Inflammatory macrophage treated with lipopolysaccharide for 1 hour (primary cell): ENCODE results near the gene CNIH1.
"Not testable (repeated sequence)": the region's sequence is repeated elsewhere in the genome, so short reads cannot be mapped to it uniquely, and the experiment has no call there.

Experiments
- DNase-seq, 2 donors: peaks; one replicate each; pipeline ENCODE4 v3.0.0-alpha.2; 2020 to 2022

CNIH1 gene

DNA sequence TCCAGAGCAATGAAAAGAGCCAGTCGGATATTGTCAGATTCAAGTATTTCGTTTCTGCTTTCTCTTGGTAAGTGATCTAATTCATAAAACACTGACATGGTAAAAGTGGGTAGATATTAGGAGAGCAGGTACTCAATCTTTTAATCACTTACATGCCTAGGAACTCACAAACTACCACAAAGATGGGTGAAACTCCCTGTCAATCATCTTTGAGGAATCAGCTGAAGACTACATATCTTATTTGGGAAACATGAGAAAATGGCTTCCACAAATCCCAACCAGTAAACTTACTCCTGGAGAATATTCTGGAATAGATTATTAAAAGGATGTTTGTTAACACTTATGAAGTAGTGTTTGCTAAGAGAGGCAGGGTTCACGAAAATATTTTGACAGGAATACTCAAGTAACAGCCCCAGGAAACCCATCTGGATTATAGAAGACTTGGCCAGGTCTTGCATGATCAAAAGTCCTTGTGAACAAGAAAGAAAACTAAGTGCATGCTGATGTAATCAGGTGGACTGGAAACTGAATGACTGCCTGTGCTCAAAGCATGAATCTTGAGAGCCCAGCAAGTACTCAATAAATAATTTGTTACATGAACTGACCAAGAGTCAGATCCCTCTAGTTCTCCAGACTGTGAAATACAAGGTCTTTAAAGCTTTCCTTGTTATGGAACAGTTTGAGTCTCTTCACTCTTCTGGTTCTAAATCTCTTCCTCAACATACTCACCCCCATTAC lies 15.5 kb downstream of the CNIH1 start:
- DNase-seq = no peak

DNA sequence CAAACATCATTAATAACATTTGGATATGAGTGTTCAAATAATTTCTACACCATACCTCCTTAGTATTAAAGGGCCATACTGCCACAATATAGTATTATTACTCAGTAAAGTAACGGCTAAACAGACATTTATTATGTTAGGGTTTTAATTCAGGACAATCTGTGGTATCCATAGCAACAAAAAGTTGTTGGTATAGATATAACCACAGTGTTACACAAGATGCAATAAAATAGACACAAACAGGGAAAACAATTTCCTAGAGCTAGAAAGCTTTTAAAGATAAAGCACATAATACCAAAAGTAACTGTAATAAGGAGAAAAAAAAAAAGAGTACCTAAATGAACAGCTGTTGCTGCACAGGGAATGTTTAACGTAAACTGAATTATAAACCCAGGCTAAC lies 16.1 kb downstream of the CNIH1 start:
- no peak for DNase-seq

DNA sequence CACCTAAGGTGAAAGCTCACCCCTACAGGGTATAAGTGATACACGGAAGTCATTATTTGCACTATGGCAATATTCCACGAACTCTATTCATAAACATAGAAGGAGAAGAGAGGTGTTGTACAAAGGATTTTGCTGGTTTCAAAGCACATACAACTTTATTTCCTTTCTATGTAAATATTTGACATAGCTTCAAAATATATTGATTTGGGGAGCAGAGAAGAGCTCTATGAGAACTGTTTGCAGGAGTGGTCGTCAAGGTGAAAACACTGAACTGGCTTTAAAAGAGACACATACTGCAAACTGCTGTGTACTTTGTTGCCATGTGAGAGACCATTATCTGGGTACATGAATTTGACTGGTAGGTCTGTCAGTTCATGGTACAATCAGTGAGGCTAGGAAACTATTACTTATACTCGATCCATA lies 16.7 kb downstream of the CNIH1 start:
- no peak for DNase-seq

DNA sequence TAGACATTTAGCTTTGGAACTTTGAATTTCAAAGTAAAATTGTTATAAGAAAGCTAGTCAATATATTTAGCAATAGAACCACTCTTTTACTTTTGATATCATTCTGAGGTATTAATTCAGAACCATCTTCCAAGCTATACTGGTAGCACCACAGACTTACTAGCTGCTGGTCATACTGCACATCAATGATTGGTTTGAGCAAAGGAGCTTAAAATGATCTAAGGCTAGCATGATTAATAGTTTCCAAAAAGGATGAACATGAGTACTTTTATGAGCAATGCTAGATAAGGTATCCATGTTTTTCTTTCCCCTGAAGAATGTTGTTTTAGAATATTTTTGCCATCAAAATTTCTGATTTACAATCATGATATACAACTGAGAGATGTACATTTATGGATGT lies 17.2 kb downstream of the CNIH1 start:
- DNase-seq = no peak

DNA sequence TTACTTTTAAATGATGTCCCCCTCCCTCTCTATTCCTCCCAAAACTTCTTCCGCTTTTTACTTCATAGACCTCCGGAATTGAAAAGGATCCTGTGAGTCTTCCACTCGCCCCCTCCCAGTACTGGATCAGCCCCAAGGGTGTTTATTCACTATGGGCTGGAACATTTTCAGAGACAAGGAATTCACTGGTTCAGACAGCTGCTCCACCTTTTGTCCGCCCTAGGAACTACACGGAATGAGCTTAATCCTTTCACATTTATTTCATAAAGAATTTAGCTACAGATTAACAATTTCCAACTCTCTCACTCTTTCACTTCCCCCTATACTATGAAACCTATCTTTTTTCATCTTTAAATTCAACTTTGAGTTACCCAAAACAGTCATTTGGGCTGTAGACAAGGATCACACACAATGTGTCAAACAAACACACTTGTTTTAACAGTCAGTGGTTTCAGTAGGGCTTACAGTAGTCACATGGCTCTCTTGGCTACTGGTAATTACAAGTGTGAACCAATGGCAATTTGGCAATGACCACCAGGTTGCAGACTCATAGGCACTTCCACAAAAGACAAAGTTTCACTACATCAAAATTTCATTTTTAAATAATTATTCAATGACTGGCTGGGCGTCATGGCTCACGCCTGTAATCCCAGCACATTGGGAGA lies 20.6 kb downstream of the CNIH1 start:
- peak in 1 of 2 donors; percentile 46 for DNase-seq

DNA sequence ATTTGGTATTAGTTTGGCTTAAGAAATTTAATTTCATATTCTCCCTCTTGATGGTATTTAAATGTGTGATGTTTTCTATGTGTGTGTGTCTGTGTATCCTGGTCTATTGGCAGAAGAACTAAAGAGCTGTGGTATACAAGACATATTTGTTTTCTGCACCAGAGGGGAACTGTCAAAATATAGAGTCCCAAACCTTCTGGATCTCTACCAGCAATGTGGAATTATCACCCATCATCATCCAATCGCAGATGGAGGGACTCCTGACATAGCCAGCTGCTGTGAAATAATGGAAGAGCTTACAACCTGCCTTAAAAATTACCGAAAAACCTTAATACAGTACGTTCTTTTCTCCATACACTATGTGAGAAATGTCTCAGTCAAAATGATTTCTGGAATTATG lies 29.8 kb downstream of the CNIH1 start:
- DNase-seq = no peak

DNA sequence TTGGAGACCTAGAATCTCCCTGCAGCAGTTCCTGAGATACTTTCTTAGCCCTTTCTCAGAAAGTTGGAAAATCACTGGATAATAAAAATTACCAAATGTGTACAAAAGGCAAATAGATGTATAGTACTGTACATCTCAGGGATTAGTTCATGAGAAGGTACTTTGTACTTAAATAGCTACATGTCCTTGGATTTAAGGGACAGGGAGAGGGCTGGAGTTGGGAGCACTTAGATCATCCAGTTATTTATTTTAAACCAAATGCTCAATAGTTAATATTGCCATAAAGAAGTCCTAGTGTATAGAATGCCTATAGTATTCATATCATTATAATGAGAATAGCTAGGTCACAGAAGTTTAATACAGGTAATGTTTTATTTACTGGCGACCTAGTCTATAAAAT lies 31.0 kb downstream of the CNIH1 start:
- no peak for DNase-seq

DNA sequence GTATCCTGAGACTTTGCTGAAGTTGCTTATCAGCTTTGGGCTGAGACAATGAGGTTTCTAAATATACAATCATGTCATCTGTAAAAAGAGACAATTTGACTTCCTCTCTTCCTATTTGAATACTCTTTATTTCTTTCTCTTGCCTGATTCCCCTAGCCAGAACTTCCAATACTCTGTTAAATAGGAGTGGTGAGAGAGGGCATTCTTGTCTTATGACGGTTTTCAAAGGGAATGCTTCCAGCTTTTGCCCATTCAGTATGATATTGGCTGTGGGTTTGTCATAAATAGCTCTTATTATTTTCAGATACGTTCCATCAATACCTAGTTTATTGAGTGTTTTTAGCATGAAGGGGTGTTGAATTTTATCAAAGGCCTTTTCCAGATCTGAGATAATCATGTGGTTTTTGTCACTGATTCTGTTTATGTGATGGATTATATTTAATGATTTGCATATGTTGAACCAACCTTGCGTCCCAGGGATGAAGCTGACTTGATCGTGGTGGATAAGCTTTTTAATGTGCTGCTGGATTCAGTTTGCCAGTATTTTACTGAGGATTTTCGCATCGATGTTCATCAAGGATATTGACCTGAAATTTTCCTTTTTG lies 37.7 kb downstream of the CNIH1 start:
- DNase-seq = not testable (repeated sequence)

DNA sequence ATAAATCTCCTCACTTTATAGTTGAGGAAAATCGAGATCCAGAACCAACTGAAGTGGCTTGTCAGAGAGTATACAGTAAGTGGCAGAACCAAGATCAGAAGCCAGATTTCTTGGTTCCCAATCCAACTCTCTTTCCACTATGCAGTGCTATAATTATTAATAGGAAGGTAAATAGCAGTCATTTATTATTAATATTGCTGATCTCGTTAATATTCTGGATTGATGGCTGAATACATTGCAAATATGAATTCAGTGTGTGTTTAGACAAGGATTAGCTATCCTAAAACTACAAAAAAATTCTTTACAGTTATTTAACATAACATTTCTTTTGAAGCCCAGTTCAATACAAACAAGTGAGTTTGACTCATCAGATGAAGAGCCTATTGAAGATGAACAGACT lies 41.6 kb downstream of the CNIH1 start:
- DNase-seq = no peak

DNA sequence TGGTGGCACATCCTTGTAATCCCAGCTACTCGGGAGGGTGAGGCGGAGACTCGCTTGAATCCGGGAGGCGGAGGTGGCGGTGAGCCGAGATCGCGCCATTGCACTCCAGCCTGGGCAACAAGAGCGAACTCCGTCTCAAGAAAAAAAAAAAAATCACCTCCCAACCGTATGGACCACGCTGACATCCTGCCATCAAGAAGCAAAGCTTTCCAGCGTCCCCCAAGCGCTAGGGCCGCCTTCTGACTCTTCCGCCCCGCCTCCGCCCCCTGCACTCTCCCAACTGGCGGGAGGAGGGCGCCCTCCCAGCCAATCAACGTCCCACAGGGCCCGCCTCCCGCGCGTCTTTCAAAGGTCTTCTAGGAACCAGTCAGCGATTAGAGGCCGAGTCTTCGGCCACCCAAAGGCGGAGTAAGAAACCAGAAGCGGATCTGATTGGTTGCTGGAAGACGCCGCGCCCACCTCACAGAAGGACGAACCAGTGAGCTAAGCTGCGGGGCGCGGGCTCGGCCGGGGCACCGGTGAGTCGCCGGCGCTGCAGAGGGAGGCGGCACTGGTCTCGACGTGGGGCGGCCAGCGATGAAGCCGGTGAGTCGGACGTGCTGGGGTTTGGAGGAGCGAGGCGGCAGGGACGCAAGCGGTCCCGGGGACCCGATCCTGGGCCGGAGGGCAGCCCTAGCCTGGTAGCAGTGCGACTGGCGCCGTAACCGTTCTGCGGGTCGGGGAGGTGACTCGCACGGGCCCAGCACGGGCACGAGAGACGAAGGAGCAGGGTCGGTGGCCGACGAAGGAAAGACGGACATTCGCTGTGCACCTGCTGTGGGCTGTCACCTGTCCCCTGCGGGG lies 44.5 kb downstream of the CNIH1 start, which contains the start of gene CDKN3:
Gene CDKN3, plus strand, starts transcription at position 515 of the 843 bp plus-strand sequence. Its CDS starts 62 bp downstream, at position 577.
- peak; percentile 98 to 100 for DNase-seq

DNA sequence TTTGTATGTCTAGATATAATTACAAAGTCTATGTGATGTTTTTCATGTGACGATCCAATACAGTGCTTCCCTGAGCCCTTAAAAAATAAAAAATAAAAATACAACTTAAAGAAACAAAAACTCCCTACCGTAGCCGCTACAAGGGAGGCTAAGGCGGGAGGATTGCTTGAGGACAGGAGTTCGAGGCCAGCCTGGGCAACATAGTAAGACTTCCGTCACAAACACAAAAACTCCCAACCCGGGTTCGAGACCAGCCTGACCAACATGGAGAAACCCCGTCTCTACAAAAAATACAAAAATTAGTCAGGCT lies 45.0 kb downstream of the CNIH1 start:
- DNase-seq = no peak

DNA sequence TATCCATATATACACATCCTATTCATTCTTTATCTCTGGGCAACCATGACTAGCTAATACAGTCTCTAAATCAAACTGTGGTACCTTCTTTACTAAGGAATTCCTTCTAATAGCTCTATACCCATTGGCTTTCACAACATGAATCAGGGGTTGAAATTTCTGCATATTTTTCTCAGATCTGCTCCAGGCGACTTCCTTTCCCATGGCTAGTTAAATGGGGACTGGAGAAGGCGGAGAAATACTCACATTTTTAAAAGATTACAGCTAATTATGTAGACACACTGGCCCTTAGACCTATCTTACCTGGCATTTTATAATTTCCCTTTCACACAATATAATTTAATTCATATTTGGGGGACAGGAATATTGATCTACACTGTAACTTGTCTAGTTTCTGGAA lies 45.5 kb downstream of the CNIH1 start:
- DNase-seq = no peak

DNA sequence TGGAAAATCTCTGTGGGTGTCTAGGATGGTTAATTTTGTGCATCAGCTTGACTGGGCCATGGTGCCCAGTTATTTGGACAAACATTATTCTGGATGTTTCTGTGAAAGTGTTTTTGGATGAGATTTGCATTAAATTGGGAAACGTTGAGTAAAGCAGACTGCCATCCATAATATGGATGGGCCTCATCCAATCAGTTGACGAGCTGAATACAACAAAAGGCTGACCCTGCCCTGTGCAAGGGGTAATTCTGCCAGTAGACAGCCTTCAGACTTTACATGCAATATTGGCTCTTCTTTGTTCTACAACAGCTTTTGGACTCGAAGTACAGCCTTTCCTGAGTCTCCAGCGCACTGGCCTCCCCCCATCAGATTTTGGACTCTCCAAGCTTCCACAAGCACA lies 45.9 kb downstream of the CNIH1 start:
- DNase-seq = no peak

DNA sequence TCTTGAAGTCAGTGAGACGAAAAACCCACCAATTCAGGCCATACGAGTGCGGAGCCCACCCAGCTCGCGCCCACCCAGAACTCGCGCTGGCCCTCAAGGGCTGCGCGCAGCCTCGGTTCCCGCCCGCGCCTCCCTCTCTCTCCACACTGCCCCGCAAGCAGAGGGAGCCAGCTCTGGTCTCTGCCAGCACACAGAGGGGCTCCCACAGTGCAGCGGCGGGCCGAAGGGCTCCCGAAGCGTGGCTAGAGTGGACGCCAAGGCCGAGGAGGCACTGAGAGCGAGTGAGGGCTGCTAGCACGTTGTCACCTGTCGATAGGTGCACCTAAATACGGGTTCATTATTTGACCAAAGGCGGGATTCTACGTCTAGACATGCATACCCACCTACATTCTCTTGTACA lies 46.6 kb downstream of the CNIH1 start:
- DNase-seq = no peak

DNA sequence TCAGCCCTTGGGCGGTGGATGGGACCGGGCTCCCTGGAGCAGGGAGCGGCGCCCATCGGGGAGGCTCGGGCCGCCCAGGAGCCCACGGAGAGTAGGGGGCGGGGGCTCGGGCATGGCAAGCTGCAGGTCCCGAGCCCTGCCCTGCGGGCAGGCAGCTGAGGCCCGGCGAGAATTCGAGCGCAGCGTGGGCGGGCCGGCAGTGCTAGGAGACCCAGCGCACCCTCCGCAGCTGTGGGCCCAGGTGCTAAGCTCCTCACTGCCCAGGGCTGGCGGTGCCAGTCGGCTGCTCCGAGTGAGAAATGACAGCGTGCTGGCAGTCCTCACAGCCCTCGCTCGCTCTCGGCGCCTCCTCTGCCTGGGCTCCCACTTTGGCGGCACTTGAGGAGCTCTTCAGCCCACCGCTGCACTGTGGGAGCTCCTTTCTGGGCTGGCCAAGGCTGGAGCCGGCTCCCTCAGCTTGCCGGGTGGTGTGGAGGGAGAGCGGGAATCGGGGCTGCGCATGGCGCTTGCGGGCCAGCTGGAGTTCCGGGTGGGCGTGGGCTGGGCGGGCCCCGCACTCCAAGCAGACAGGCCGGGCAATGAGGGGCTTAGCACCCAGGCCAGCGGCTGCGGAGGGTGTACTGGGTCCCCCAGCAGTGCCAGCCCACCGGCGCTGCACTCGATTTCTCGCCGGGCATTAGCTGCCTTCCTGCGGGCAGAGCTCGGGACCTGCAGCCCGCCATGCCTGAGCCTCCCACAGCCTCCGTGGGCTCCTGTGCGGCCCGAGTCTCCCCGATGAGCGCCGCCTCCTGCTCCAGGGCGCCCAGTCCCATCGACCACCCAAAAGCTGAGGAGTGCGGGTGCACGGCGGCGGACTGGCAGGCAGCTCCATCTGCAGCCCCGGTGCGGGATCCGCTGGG lies 47.9 kb downstream of the CNIH1 start:
- not testable (repeated sequence) for DNase-seq

DNA sequence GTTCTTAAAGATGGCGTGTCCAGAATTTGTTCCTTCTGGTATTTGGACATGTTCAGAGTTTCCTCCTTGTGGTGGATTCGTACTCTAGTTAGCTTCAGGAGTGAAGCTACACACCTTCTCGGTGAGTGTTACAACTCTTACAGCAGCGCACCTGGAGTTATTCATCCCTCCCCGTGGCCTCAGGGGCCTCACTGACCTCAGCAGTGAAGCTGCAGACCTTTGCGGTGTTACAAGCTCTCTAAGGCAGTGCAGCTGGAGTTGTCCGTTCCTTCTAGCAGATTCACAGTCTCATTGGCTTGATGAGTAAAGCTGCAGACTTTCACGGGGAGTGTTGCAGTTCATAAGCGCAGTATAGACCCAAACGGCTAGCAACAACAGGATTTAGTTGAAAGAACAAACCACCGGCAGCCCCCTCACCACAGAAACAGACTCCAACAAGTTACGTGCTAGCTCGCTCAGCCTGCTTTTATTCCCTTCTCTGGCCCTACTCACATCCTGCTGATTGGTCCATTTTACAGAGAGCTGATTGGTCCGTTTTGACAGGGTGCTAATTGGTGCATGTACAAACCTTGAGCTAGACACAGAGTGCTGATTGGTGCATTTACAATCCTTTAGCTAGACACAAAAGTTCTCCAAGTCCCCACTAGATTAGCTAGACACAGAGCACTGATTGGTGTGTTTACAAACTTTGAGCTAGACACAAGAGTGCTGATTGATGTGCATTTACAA lies 48.9 kb downstream of the CNIH1 start:
- DNase-seq = no peak

DNA sequence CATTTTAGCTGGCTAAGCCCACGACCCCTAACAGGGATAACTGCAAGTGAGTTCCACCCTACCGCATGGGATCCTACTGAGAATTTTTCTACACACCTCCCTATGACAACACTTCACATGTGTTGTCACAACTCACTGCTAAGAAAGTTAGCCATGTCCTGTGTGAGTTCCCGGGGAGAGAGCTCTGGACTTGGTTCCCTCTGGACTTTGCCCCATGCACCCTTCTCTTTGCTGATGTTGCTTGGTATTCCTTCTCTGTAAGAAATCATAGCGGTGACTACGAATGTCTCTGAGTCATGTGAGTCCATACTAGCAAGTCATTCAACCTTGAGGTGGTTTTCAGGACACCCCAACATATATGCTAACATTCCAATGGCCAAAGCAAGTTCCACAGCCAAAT lies 53.8 kb downstream of the CNIH1 start:
- no peak for DNase-seq

DNA sequence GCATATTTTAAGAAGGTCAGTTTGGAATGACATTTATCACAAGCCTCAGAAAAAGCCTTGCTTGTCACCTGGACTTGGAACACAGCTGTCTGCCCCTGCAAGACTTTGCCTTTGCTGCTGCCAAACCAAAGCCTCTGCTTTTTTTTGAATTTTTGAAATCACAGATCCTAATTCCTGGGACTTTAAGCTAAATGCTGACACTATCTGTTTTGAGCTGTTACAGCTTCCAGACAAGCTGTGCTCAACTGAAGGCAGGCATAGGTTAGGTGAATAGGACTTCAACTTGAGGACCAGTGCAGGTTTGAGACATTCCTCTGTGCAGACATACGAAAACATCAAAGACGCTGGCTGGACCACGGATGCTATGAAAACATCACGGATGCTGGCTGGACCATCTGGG lies 55.6 kb downstream of the CNIH1 start:
- DNase-seq = no peak

DNA sequence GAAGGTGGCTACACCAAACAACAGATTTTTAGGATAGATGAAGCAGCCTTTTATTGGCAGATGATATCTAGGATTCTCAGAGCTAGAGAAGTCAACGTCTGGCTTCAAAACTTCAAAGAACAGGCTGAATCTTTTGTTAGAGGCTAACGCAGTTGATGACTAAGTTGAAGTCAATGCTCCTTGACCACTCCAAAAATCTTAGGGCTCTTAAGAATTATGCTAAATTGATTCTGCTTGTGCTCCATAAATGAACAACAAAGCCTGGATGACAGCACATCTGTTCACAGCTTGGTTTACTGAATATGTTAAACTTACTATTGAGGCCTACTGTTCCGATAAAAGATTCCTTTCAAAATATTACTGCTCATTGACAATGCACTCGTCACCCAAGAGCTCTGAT lies 57.3 kb downstream of the CNIH1 start:
- no peak for DNase-seq

DNA sequence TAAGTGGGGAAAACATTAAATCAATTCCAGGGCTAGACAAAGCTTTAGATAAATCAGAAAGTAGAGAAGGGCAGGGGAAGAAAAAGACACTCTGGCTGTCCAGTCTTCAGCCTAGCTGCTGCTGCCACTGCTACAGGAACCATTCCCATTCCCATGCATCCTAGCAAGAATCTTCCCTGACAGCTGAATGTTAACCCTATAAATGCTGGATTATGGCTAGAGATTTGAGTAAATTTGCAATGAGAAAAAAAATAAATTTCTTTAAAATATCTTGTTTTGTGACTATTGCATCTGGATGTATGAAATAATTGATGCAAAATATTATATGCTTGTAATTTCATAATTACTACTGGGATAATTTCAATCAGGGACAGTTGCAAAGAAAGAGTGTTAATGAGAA lies 59.4 kb downstream of the CNIH1 start:
- no peak for DNase-seq

DNA sequence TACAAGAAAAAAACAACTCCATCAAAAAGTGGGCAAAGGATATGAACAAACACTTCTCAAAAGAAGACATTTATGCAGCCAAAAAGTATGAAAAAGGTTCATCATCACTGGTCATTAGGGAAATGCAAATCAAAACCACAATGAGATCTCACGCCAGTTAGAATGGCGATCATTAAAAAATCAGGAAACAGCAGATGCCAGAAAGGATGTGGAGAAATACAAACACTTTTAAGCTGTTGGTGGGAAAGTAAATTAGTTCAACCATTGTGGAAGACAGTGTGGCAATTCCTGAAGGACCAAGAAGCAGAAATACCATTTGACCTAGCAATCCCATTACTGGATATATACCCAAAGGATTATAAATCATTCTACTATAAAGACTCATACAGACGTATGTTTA lies 60.6 kb downstream of the CNIH1 start:
- not testable (repeated sequence) for DNase-seq

DNA sequence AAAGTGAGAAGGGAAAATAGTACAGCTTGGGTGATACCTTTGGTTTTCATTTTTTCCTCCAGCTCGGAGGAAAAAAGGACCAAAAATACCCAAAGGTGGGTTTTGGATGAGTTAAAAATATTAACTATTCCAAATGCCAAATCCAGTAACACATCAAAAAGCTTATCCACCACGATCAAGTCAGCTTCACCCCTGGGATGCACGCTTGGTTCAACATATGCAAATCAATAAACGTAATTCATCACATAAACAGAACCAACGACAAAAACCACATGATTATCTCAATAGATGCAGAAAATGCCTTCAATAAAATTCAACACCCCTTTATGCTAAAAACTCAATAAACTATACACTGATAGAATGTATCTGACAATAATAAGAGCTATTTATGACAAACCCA lies 62.3 kb downstream of the CNIH1 start:
- DNase-seq = not testable (repeated sequence)
